Stimulated activated CD8-positive, alpha-beta memory T cell treated with anti-CD3 and anti-CD28 coated beads, Interleukin-15, amount 100 ng/mL, for 1 hour (primary cell): ENCODE data around the gene KIFC3.

Experiments
- DNase-seq: peaks from one replicate; pipeline ENCODE4 v3.0.0-alpha.2; 2020; ENCODE audit warnings: low read depth

KIFC3 gene

DNA sequence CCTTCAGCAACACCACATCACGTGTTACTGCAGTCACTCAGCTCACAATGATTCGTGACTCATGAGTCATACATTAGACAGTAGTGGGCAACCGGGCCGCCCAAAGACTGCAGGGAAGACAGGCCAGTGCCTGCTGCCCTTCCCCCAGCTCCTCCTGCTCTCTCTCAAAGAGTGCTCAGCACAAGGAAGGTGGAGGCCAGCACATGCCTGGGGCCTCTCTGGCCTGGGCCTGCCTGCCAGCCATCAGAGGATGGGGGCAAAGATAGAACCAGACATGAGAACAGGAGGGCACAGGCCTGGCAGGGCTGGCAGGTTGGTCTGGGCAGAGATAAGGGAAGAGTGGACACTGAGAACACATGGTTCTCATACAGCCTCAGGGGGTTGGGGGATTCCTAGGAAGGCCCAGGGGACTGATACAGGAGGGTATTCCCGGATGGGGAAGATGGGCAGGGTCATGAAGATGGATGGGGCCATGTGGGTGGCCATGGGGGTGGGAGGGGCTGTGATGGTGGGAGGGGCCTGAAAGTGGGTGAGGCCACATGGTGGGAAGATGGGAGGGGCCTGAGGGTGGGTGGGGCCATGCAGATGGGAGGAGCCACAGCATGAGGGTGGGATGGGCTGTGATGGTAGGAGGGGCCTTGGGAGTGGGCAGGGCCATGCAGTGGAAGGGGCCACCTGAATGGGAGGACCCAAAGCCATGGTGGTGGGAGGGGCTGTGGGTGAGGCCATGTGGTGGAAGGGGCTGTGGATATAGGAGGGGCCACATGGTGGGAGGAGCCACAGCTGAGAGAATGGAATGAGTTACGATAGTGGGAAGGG lies 37.7 kb downstream of the KIFC3 start:
- DNase-seq = no peak

GRCh38 chr16:57764006-57764340 lies 38.3 kb downstream of the KIFC3 start:
- DNase-seq = no peak

DNA sequence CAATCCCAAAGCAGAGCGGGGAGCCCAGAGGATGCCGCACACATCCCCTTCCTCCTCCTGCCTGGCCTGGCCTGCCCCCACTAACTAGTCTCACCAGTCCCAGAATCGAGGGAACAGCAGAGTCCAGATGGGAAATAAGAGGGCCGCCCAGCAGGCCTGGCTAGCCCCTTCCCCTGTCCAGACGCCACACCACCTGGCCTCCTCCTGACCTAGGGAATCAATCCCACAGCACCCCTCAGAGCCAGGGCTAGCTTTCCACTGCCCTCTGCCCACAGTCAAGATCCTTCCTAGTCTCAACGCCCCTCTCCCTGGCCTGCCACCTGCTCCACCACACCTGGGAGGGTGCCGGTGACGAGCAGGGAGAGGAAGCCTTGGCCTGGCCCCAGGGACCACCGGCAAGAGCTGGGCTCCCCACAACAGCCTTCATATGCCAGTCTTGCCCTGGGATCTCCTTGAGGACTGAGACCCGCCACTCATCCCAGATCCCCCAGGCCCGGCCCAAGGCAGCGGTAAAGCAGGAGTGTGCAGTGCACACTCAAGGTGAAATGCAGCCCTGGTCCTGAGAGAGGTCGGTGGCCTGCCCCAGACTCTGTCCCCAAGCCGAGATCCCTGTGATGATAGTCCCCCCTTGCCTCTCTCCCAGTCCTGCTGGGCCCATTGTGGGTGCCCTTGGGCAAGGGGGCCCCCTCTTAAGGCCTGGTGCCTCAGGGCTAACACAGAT lies 38.8 kb downstream of the KIFC3 start:
- DNase-seq = no peak

GRCh38 chr16:57762365-57763040 lies 39.8 kb downstream of the KIFC3 start:
- DNase-seq = no peak

DNA sequence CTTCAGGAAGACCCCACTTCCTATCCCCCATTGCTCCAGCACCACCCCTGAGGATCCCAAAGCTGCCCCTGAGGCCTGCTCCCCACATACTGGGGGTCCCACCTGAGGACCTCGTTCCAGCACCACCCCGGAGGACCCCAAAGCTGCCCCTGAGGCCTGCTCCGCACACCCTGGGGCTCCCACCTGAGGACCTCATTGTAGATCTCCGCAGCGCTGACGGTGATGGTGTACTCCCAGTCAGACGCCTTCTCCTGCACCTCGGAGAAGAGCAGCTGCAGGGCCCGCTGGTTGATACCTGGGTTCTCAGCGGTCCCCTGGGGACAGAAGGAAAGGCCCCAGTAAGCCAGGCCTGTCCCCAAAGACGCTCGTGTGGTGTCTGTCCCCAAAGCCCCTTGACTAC lies 40.3 kb downstream of the KIFC3 start:
- no peak for DNase-seq

DNA sequence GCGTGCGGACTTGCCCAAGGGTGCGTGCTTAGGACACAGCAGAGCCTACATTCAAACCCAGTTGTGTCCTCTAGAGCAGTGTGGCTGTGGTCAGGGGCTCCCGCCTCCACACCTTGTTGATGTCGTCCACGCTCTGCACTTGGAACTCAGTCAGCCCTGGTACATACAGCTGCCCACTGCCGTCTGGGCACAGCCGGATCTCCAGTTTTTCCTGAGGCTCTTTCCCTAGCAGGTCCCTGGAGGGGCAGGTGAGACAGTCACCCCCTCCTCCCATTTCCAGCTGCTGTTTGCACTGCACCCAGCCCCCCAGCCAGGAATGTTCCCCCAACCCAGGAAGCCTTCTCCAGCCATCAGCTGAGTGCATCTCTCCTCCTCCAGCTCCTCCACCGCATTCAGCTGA lies 41.0 kb downstream of the KIFC3 start:
- DNase-seq = no peak

- no peak for DNase-seq
Measured at GRCh38 chr16:57760357-57761160, 41.7 kb downstream of the KIFC3 start.

- no peak for DNase-seq
Measured at GRCh38 chr16:57759541-57760356, 42.5 kb downstream of the KIFC3 start.

- DNase-seq = no peak
Measured at GRCh38 chr16:57759131-57759530, 43.2 kb downstream of the KIFC3 start.

DNA sequence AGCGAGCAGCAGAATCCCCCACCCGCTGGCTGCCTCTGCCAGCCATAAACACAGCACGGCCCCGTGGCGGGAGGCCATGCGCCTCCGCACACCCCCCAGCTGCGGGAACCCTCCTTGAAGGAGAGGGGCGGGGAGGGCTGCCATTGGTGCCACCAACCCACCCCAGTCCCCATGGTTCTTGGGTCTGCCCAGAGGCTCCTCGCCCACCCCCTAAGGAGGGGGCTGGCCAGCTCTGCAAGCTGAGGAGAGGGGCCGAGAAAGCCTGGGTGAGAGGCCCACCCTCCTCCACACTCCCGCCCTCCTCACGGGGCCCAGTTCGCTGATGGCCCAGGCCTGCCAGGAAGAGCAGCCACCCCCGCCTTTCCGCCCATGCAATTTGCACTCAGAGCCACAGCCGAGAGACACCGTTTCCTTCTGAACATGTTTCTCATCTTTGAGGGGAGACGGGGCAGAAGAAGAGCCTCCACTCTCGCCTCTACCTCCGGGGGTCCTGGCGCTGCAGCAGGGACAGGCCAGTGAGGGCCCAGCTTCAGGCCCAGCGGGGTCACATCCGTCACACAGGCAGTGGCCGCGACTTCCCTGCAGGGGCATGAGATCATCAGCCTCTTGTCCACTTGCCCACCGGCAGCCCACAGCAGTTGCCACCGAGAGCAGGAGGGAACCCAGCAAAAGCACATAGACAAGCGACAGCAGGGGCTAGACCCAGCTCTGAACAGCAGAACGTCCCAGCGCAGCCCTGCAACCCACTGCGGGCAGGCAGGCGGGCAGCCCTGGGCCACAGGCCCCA lies 43.8 kb downstream of the KIFC3 start:
- no peak for DNase-seq

DNA sequence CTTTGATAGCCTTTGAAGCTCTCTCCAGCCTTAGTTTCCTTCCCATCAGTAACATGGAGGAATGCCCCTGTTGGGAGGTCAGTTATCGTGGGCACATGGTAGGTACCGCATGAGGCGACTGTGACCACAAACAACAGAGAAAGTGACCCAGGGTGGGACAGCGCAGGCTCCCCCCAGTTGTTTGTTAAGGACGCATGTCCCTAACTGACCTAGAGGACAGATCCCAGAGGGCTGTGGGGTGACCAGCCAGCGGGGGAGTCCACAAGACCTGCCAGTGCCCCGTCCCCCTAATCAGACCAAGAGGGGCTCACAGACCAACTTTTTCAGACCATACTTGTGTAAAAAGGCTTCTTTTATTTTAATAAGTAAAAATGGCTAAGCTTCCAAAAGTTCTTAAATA lies 44.4 kb downstream of the KIFC3 start:
- no peak for DNase-seq

GRCh38 chr16:57757326-57757786 lies 44.9 kb downstream of the KIFC3 start:
- DNase-seq = peak; percentile 85

DNA sequence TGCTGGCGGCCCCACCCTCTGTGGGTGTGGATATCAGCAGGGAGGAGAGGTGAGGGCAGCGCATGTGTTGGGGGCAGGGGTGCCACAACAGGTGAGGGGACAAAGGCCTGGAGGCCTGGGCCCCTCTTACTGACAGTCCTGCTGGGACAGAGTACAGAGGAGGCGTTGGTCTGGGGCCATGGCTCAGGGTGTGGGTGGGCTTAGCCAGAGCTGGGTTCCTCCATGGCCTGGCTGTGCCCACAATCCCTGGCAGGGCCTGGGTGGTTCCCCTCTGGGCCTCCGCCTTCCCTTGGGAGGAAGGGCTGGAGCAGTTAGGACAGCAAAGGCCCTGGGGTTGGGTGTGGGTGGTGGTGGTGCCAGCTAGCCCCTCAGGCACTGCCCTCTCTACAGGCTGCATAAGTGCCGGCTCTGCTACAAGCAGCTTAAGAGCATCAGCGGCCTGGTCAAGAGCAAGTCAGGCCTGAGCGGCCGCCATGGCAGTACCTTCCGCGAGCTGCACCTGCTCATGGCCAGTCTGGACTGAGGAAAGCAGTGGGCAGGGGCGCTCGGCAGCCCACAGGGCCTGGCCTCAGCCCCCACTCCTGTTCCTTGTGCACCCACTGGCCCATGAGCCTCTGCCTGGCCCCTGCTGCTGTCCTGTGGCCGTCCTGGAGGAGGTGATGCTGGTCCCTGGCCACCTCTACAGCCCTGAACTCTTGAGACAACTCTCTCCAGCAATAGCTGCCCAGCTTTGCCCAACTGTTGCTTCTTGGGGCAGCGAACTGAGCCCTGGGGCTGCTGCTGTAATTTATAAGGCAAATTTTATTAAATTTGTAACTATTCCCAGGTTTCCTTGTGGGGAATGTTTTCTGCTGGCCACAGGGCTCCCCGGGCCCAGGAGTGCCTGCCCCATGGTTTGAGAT lies 45.6 kb downstream of the KIFC3 start:
- DNase-seq = no peak

- no peak for DNase-seq
Measured at GRCh38 chr16:57755726-57756423, 46.4 kb downstream of the KIFC3 start.

DNA sequence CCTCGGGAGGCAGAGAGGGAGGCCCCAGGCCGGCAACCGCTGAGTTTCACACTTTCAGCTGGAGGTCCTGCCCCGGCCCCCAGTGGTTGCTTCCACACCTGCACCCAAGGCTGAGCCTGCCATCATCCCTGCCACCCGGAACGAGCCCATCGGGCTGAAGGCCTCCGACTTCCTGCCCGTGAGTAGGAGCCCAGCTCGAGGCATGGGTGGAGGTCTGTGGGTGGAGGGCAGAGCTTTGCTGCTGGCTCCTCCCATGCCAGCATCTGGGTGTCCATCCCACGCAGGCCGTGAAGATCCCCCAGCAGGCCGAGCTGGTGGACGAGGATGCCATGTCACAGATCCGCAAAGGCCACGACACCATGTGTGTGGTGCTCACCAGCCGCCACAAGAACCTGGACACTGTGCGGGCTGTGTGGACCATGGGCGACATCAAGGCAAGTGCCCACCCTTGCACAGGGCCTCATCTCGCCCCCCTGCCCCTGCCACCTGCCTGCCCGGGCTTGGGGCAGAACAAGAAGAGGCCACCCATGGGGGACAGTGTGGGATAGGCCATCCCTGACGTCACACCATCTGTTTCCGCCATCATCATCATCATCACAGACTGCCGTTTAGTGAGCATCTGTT lies 47.1 kb downstream of the KIFC3 start:
- no peak for DNase-seq

DNA sequence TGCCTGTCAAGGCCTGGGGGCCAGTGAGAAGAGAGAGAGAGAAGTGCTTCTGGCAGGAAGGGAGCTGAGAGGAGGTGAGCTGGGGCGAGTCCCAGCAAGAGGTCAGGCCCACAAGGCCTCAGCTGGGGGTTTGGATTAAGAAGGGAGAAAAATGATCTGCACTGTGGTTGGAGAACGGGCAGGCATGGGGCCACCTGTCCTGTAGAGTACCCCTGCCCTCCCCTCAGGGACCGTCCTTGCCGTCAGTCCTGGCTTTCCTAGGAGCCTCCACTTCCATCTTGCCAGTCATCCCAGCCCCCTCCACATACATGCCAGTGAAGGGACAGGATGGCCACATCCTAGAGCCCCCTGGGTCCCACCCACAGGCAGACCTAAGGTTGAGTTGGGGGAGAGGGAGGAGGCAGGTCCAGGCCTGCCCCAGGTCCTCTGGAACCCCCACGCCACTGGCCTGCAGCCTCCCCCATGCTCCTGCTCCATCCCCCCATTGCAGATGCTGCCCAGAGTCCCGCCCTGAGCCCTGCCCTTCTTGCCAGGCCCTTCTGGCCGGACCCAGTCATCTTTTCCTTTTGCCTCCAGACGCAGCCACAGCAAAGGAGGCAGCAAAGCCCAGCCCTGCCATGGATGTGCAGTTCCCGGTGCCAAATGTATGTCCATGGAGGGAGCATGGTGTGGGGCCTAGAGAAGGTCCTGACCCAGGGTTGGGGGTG lies 47.8 kb downstream of the KIFC3 start:
- DNase-seq = no peak

- DNase-seq = no peak
Measured at GRCh38 chr16:57753448-57754353, 48.6 kb downstream of the KIFC3 start.
